ENCODE measurements around the gene INPP4A.

DNA sequence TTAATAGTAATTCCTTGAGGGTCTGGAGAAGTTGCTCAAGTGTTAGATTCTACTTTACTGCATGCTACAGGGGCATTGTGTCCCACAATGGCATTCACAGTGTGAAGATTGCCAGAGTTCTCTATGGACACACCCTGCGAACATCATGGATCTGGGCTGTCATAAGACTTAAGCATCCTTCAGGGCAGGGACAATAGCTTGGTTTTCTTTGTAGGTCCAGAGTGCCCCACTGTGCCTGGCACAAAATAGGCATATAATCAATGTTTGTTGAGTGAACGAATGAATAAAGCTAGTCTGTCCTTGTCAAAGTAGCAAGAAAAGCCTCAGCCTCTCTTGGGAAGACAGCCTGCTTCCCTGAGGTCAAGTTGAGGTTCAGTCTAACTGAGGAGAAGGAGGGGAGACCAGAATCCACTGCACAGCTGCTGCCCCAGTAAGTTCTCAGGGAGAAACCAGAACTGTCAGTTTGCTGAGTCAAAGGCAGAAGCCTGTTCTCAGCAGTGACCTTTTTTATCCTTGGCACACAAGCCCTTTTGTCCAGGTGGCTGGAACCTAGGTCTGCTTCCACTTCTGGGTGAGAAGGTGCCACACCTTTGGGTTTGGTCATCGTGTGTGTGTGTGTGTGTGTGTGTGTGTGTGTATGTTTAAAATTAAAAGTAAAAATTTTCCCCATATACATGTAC, 15.0 kb downstream of the INPP4A start:
- TF ChIP-seq, protein P1, sequence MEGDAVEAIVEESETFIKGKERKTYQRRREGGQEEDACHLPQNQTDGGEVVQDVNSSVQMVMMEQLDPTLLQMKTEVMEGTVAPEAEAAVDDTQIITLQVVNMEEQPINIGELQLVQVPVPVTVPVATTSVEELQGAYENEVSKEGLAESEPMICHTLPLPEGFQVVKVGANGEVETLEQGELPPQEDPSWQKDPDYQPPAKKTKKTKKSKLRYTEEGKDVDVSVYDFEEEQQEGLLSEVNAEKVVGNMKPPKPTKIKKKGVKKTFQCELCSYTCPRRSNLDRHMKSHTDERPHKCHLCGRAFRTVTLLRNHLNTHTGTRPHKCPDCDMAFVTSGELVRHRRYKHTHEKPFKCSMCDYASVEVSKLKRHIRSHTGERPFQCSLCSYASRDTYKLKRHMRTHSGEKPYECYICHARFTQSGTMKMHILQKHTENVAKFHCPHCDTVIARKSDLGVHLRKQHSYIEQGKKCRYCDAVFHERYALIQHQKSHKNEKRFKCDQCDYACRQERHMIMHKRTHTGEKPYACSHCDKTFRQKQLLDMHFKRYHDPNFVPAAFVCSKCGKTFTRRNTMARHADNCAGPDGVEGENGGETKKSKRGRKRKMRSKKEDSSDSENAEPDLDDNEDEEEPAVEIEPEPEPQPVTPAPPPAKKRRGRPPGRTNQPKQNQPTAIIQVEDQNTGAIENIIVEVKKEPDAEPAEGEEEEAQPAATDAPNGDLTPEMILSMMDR (IDR thresholded peaks at IDR 0.05; ENCODE audit: low read depth, low read length): no peak
- no peak for TF ChIP-seq EZH2phosphoT487 (IDR thresholded peaks at IDR 0.05; ENCODE audit: low read depth)

All from OCI-LY3 (cell line).